Jurkat, Clone E6-1 (cell line): ENCODE results near the gene RNF144A.

ENCODE experiments used
- DNase-seq: peaks from one replicate; pipeline ENCODE4 v3.0.0-alpha.2; 2011; ENCODE audit warnings: low read depth, low spot score
- H3K4me3 ChIP-seq: 2 replicates; pipeline ENCODE4 v1.5.1; 2011; ENCODE audit warnings: mild to moderate bottlenecking, low read length, control low read depth, moderate library complexity

The RNF144A gene

GRCh38 chr2:7089898-7090510, 172.8 kb downstream of the RNF144A start:
- H3K4me3 ChIP-seq = no peak overlapping the region
- no peak for DNase-seq

GRCh38 chr2:7093376-7093775, 176.2 kb downstream of the RNF144A start:
- no peak overlapping the region for H3K4me3 ChIP-seq
- DNase-seq = no peak
